Lower leg skin (tissue), 4 donors: ENCODE measurements around the gene TOX2. TPM values are rescaled to one million over a fixed set of nuclear protein-coding genes. Genes with fewer than 3 reads are reported as not detected.
A peak's percentile ranks its signal among the peaks of the same experiment; 100 is the strongest.

Experiments used
- DNase-seq, 2 donors: peaks; one replicate each; pipeline ENCODE4 v3.0.0-alpha.2; 2019; ENCODE audit warnings: low spot score in 2 of 2
- H3K4me3 ChIP-seq: fragments of 200-600 bp; sonication (generic); 2 replicates; pipeline ENCODE4 v1.5.1; 2017; ENCODE audit warnings: mild to moderate bottlenecking, low read depth; ENCODE audit not compliant: poor library complexity, severe bottlenecking
- POLR2A ChIP-seq, 2 donors: fragments of 450-650 bp; IDR thresholded peaks; one replicate each; pipeline ENCODE4 v1.6.1; 2016 to 2017; ENCODE audit warnings: antibody characterized with exemption in 2 of 2, mild to moderate bottlenecking in 1 of 2, moderate library complexity in 1 of 2
- WGBS, 2 donors: methylation state at CpG; one replicate each; pipeline ENCODE4 v1.1.5; 2018; 5-methylcytosine and 5-hydroxymethylcytosine counted together
- intact Hi-C: fragments of 100-400 bp; cut with DNase I; formaldehyde crosslinking; loops from one replicate; pipeline ENCODE4 v1.15.0; 2023; ENCODE audit warnings: low total_unique reads
- total RNA-seq, 4 donors: library from RNA; depleted of rRNA; stranded (reverse); fragments of >200 nt; gene quantifications; one replicate each; pipeline ENCODE4 v1.1.0, GENCODE V29; 2016
- TF ChIP-seq, protein P1 (sequence below), 3 donors: fragments of 450-650 bp; IDR thresholded peaks; one replicate each; pipeline ENCODE4 v1.5.1; 2016; ENCODE audit warnings: antibody characterized with exemption in 3 of 3, mild to moderate bottlenecking in 3 of 3, moderate library complexity in 2 of 3

The TOX2 gene
- total RNA-seq, 4 donors from 2014 or later, result 1.8 to 5.2 (median 1.9) TPM

- WGBS, 2 donors, result 65 to 75% methylated on average over 11 of the region's 11 CpGs
- no peak overlapping the region for H3K4me3 ChIP-seq
- TF ChIP-seq POLR2A (IDR thresholded peaks at IDR 0.05), result no peak
- TF ChIP-seq, protein P1, sequence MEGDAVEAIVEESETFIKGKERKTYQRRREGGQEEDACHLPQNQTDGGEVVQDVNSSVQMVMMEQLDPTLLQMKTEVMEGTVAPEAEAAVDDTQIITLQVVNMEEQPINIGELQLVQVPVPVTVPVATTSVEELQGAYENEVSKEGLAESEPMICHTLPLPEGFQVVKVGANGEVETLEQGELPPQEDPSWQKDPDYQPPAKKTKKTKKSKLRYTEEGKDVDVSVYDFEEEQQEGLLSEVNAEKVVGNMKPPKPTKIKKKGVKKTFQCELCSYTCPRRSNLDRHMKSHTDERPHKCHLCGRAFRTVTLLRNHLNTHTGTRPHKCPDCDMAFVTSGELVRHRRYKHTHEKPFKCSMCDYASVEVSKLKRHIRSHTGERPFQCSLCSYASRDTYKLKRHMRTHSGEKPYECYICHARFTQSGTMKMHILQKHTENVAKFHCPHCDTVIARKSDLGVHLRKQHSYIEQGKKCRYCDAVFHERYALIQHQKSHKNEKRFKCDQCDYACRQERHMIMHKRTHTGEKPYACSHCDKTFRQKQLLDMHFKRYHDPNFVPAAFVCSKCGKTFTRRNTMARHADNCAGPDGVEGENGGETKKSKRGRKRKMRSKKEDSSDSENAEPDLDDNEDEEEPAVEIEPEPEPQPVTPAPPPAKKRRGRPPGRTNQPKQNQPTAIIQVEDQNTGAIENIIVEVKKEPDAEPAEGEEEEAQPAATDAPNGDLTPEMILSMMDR (IDR thresholded peaks at IDR 0.05), result no peak
- intact Hi-C loops, result no loop called here
- DNase-seq, result peak in 1 of 2 donors; percentile 82
Observed at GRCh38 chr20:44027343-44028002, 112.8 kb downstream of the TOX2 start.

GRCh38 chr20:44028003-44028730, 113.5 kb downstream of the TOX2 start:
- intact Hi-C loops, result no loop called here
- no peak for TF ChIP-seq POLR2A (IDR thresholded peaks at IDR 0.05)
- TF ChIP-seq, protein P1 (IDR thresholded peaks at IDR 0.05), result no peak
- WGBS, 2 donors, result 82 to 84% methylated on average over 7 of the region's 7 CpGs
- H3K4me3 ChIP-seq, result no peak overlapping the region
- DNase-seq, result peak in 1 of 2 donors; percentile 58

DNA sequence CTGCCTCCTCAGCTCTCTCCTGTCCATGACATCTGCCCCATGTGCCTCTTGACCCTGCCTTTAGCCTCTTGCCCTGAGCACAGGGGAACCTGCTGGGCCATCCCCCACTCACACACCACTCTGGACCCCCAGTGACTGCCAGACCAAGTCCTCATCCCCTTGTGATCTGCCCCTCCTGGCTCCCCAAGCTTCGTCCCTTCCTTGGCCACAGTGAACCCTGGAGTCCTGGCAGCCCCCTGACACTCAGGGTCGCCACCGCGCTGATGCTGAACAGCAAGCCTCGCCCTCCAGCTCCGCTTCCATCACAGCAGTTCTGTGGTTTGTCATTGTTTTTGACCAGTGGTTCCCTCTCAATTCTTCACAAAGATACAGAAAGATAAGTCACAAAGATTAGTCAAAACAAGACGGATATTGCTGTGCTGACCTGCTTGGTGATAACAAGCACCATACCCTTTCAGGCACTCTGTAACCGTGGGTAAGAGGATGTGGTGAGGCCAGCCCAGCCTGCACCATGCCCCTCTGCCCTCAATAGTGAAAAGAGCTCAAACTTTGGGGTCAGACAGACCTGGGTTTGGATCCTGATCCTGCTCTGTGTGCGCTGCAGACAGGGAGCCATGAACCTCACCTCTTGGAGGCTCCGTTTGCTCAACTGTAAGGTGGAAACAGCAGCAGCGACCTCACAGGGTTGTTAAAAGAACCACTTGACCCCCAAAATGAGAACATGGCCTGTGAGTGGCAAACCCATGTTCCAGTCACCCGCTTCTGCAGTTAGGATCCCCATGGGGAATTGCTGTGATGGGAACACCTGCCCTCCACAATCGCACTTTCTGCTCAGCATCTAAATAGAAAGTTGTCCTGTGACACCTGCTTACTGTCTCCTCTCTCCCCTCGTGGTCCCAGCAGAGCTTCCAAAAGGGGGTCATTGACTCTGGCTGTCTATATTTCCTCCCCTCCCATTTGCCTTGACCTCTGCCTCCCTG, 114.5 kb downstream of the TOX2 start:
- DNase-seq, result peak in 1 of 2 donors; percentile 74
- intact Hi-C loops, result no loop called here
- WGBS, 2 donors, result 70 to 75% methylated on average over 14 of the region's 14 CpGs
- no peak overlapping the region for H3K4me3 ChIP-seq
- TF ChIP-seq POLR2A (IDR thresholded peaks at IDR 0.05), result no peak
- TF ChIP-seq, protein P1 (IDR thresholded peaks at IDR 0.05), result no peak

DNA sequence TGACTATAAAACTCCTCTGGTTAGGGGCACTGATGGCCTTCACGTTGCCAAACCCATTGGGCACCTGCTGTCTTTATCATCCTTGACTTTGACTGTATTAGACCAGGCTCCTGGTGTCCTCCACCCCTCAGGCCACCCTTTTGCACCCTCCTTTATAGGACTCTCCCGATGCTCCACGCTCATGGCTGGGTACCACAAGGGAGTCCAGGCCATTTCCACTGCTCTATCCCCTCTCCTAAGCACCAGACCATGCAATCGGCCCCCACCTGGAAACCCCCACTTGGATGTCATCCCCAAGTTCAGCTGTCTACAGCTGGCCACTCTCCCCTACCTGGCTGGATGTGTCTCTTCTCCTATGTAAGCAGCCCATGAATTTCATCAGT, 115.2 kb downstream of the TOX2 start:
- DNase-seq, result peak in 1 of 2 donors; percentile 40
- intact Hi-C loops, result no loop called here

DNA sequence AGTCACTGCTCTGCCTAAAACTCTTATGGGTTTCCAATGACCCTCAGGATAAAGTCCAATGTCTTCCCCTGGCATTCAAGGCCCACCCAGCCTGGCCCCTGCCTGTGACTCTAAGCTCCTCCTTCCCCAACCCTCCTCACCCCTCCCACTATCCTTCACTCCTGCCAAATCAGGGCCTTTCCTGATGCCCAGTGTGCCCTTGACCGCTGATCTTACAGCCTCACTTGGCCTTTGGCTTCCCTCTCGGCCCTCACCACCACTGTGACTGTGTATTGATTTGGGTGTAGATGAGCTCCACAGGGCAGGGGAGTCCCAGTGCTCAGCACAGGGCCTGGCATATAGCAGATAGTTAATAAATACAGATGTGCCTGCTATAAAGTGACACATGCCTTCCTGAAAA, 115.7 kb downstream of the TOX2 start:
- no peak overlapping the region for H3K4me3 ChIP-seq
- DNase-seq, result peak in 1 of 2 donors; percentile 52
- TF ChIP-seq, protein P1 (IDR thresholded peaks at IDR 0.05), result no peak
- TF ChIP-seq POLR2A (IDR thresholded peaks at IDR 0.05), result no peak
- intact Hi-C loops, result no loop called here
- 94 to 95% methylated on average over 2 of the region's 2 CpGs for WGBS, 2 donors

More for the DNA sequence above, 115.2 kb downstream of the TOX2 start:
- 83 to 93% methylated on average over 4 of the region's 4 CpGs for WGBS, 2 donors
- TF ChIP-seq POLR2A (IDR thresholded peaks at IDR 0.05), result no peak
- TF ChIP-seq, protein P1 (IDR thresholded peaks at IDR 0.05), result no peak
- no peak overlapping the region for H3K4me3 ChIP-seq
